Vagina (tissue), 2 donors: ENCODE measurements around the gene VIPR2.

Experiments
- CTCF ChIP-seq, 3 experiments: fragments of 450-650 bp in 2 of 3; fragments of 200-600 bp in 1 of 3; sonication (generic) in 1 of 3; IDR thresholded peaks; one replicate each; pipeline ENCODE4 v1.5.1; 2017 to 2019; ENCODE audit warnings: antibody characterized with exemption in 3 of 3, mild to moderate bottlenecking in 2 of 3, moderate library complexity in 2 of 3
- POLR2A ChIP-seq, 2 donors: fragments of 450-650 bp; IDR thresholded peaks; one replicate each; pipeline ENCODE4 v1.6.1; 2017; ENCODE audit warnings: antibody characterized with exemption in 2 of 2, mild to moderate bottlenecking in 2 of 2, moderate library complexity in 2 of 2
- POLR2AphosphoS5 ChIP-seq, 2 donors: sonication (generic); formaldehyde crosslinking; IDR thresholded peaks; one replicate each; pipeline ENCODE4 v1.9.0; 2017; ENCODE audit warnings: antibody characterized with exemption in 2 of 2, mild to moderate bottlenecking in 2 of 2, low read depth in 1 of 2; ENCODE audit not compliant: insufficient read depth in 1 of 2

- TF ChIP-seq CTCF (IDR thresholded peaks at IDR 0.05), result no peak
- TF ChIP-seq POLR2A (IDR thresholded peaks at IDR 0.05), result no peak
- no peak for TF ChIP-seq POLR2AphosphoS5 (IDR thresholded peaks at IDR 0.05; ENCODE audit: insufficient read depth in 1 of 2, low read depth in 1 of 2)
These were observed 23.6 kb downstream of the VIPR2 start for GRCh38 chr7:159121068-159121467.
